HCT116 (cell line): ENCODE measurements around the gene DAPK1. TPM values are rescaled to one million over a fixed set of nuclear protein-coding genes. Genes with fewer than 3 reads are reported as not detected.

Experiments
- ATAC-seq: fragments of 200-7000 bp; cut with Tn5 transposase; 2 replicates; pipeline ENCODE4 v1.9.1; 2020; ENCODE audit warnings: mild to moderate bottlenecking, moderate library complexity
- BruUV-seq: library from RNA; stranded (reverse); fragments of 400-500 nt; replicated peaks from 2 replicates; lab custom pipeline; 2021; lab: Mats Ljungman, UMichigan
- CTCF ChIA-PET: fragments of 300-600 bp; sonication (Branson Sonifier 250); formaldehyde crosslinking; loops from one replicate; lab custom pipeline; 2021; ENCODE audit warnings: antibody characterized with exemption; lab: Charles Lee
- POLR2A ChIA-PET: fragments of 300-600, 350-600 bp; sonication (Branson Sonifier 250); formaldehyde crosslinking; loops from one replicate; lab custom pipeline; 2021; ENCODE audit warnings: antibody characterized with exemption; lab: Charles Lee
- RAD21 ChIA-PET, 2 experiments: fragments of 300-600 bp; sonication (Branson Sonifier 250); formaldehyde crosslinking; loops; one replicate each; lab custom pipeline; 2023; ENCODE audit warnings: low total read pairs in 2 of 2; ENCODE audit not compliant: uncharacterized antibody in 2 of 2, unreplicated experiment in 2 of 2, low non-redundant PET in 1 of 2; lab: Charles Lee
- DNase-seq: peaks from one replicate; pipeline ENCODE4 v3.0.0-alpha.2; 2010; ENCODE audit warnings: low read depth, low spot score
- H2AFZ ChIP-seq: fragments of 200-600 bp; shearing (Covaris generic), sonication (generic); 2 replicates; pipeline ENCODE4 v1.6.1; 2017; ENCODE audit warnings: low read depth, mixed run types, mixed read lengths, antibody characterized with exemption, low read length; ENCODE audit not compliant: poor library complexity, severe bottlenecking
- H3K27ac ChIP-seq: 2 replicates; pipeline ENCODE4 v1.5.1; 2012; ENCODE audit warnings: low read depth, low read length
- H3K27me3 ChIP-seq: fragments of 200-600 bp; sonication (generic); 2 replicates; pipeline ENCODE4 v1.6.1; 2016; ENCODE audit warnings: mixed run types, low read length, mixed read lengths; ENCODE audit not compliant: insufficient read depth
- H3K36me3 ChIP-seq, 2 experiments: fragments of 200-500 bp in 1 of 2; fragments of 200-600 bp in 1 of 2; sonication (Bioruptor generic) in 1 of 2; sonication (generic) in 1 of 2; 2 replicates each; pipeline versions ENCODE4 v1.5.1 to v1.6.1; 2014 to 2016; ENCODE audit warnings: low read length in 2 of 2, inconsistent platforms in 1 of 2, mixed read lengths in 1 of 2, mixed run types in 1 of 2; ENCODE audit not compliant: insufficient read depth in 2 of 2, control insufficient read depth in 1 of 2
- H3K4me1 ChIP-seq, 2 experiments: fragments of 200-600 bp in 1 of 2; sonication (generic) in 1 of 2; 2 replicates each; pipeline versions ENCODE4 v1.5.1 to v1.6.1; 2012 to 2017; ENCODE audit warnings: low read length in 2 of 2, inconsistent platforms in 1 of 2, mild to moderate bottlenecking in 1 of 2, mixed read lengths in 1 of 2, mixed run types in 1 of 2, moderate library complexity in 1 of 2; ENCODE audit not compliant: insufficient read depth in 2 of 2, control insufficient read depth in 1 of 2
- H3K4me2 ChIP-seq: fragments of 200-600 bp; sonication (generic); 2 replicates; pipeline ENCODE4 v1.6.1; 2017; ENCODE audit warnings: mixed run types, low read length, mixed read lengths
- H3K4me3 ChIP-seq, 2 experiments: fragments of 200-600 bp in 1 of 2; sonication (generic) in 1 of 2; replicated peaks in 1 of 2; 2 replicates each; pipeline ENCODE4 v1.5.1; 2011 to 2016; ENCODE audit warnings: low read length in 2 of 2, control low read depth in 1 of 2, low read depth in 1 of 2, mild to moderate bottlenecking in 1 of 2, mixed read lengths in 1 of 2, mixed run types in 1 of 2
- H3K79me2 ChIP-seq: fragments of 200-600 bp; sonication (generic); 2 replicates; pipeline ENCODE4 v1.6.1; 2017; ENCODE audit warnings: mild to moderate bottlenecking, mixed run types, low read length, moderate library complexity, mixed read lengths; ENCODE audit not compliant: insufficient read depth
- H3K9ac ChIP-seq: fragments of 200-600 bp; sonication (generic); 2 replicates; pipeline ENCODE4 v1.6.1; 2016; ENCODE audit warnings: low read length, mixed read lengths
- H3K9me2 ChIP-seq: fragments of 200-600 bp; sonication (generic), shearing (Covaris generic); 2 replicates; pipeline ENCODE4 v1.6.1; 2017; ENCODE audit warnings: mixed run types, mild to moderate bottlenecking, moderate library complexity; ENCODE audit not compliant: insufficient read depth
- H3K9me3 ChIP-seq, 2 experiments: fragments of 200-500 bp in 1 of 2; fragments of 200-600 bp in 1 of 2; sonication (Bioruptor generic) in 1 of 2; sonication (generic) in 1 of 2; 2 replicates each; pipeline ENCODE4 v1.6.1; 2014 to 2017; ENCODE audit warnings: low read length in 2 of 2, mixed read lengths in 2 of 2, inconsistent platforms in 1 of 2, low read depth in 1 of 2, mild to moderate bottlenecking in 1 of 2, mixed run types in 1 of 2, moderate library complexity in 1 of 2; ENCODE audit not compliant: control insufficient read depth in 1 of 2, insufficient read depth in 1 of 2
- H4K20me1 ChIP-seq: fragments of 200-600 bp; sonication (generic), shearing (Covaris generic); 2 replicates; pipeline ENCODE4 v1.6.1; 2017; ENCODE audit warnings: mixed run types, mild to moderate bottlenecking, moderate library complexity; ENCODE audit not compliant: insufficient read depth
- CEBPB ChIP-seq: IDR thresholded peaks from 2 replicates; pipeline ENCODE4 v1.6.1; 2012; ENCODE audit warnings: low read depth
- EGR1 ChIP-seq: IDR thresholded peaks from 2 replicates; pipeline ENCODE4 v1.6.1; 2012; ENCODE audit warnings: low read depth
- EZH2 ChIP-seq: fragments of 200-600 bp; sonication (generic); IDR thresholded peaks from 2 replicates; pipeline ENCODE4 v1.6.1; 2017; ENCODE audit warnings: antibody characterized with exemption, mixed run types
- EZH2phosphoT487 ChIP-seq: fragments of 200-600 bp; IDR thresholded peaks from 2 replicates; pipeline ENCODE4 v1.6.1; 2018; ENCODE audit warnings: antibody characterized with exemption, borderline replicate concordance
- POLR2A ChIP-seq: IDR thresholded peaks from 2 replicates; pipeline ENCODE4 v1.7.0; 2011; ENCODE audit warnings: borderline replicate concordance; ENCODE audit not compliant: insufficient read depth, insufficient read length; ENCODE audit errors: extremely low read depth
- RAD21 ChIP-seq: IDR thresholded peaks from 2 replicates; pipeline ENCODE4 v1.6.1; 2012; ENCODE audit warnings: low read depth, mild to moderate bottlenecking
- SRF ChIP-seq: IDR thresholded peaks from 2 replicates; pipeline ENCODE4 v1.6.1; 2012; ENCODE audit warnings: low read depth
- YY1 ChIP-seq: IDR thresholded peaks from 2 replicates; pipeline ENCODE4 v1.6.1; 2011; ENCODE audit warnings: low read length, low read depth, moderate library complexity, mild to moderate bottlenecking; ENCODE audit not compliant: insufficient replicate concordance; ENCODE audit errors: extremely low read depth
- ZFX ChIP-seq: fragments of 450-650 bp; IDR thresholded peaks from 2 replicates; pipeline ENCODE4 v1.6.1; 2017
- ZNF274 ChIP-seq: fragments of 200-500 bp; sonication (Bioruptor generic); IDR thresholded peaks from 2 replicates; pipeline ENCODE4 v1.6.1; 2014; ENCODE audit warnings: mild to moderate bottlenecking, low read depth, low read length, inconsistent platforms
- intact Hi-C: fragments of 100-400 bp; cut with micrococcal nuclease; formaldehyde crosslinking; loops from 2 replicates; pipeline ENCODE4 v1.10.0; 2022
- total RNA-seq: library from RNA; stranded (reverse); gene quantifications from one replicate; pipeline ENCODE4 v1.2.1, GENCODE V29; 2021; ENCODE audit not compliant: unreplicated experiment
- TF ChIP-seq, protein P1 (sequence below): IDR thresholded peaks from 2 replicates; pipeline ENCODE4 v1.6.1; 2012; ENCODE audit warnings: low read depth
- TF ChIP-seq, protein P2 (sequence below): IDR thresholded peaks from 2 replicates; pipeline ENCODE4 v1.6.1; 2012
- TF ChIP-seq, protein P3 (sequence below), 3 experiments: fragments of 200-600 bp in 1 of 3; sonication (generic) in 1 of 3; IDR thresholded peaks in 2 of 3; conservative IDR thresholded peaks in 1 of 3; 2 replicates each; pipeline ENCODE4 v1.5.1; 2012 to 2017; ENCODE audit warnings: low read depth in 2 of 3, low read length in 2 of 3, antibody characterized with exemption in 1 of 3, borderline replicate concordance in 1 of 3, control low read depth in 1 of 3, mild to moderate bottlenecking in 1 of 3, mixed read lengths in 1 of 3, mixed run types in 1 of 3, moderate library complexity in 1 of 3; ENCODE audit not compliant: insufficient read depth in 1 of 3

DAPK1 gene
- total RNA-seq, 1 experiment from 2014 or later = 5.6 TPM

DNA sequence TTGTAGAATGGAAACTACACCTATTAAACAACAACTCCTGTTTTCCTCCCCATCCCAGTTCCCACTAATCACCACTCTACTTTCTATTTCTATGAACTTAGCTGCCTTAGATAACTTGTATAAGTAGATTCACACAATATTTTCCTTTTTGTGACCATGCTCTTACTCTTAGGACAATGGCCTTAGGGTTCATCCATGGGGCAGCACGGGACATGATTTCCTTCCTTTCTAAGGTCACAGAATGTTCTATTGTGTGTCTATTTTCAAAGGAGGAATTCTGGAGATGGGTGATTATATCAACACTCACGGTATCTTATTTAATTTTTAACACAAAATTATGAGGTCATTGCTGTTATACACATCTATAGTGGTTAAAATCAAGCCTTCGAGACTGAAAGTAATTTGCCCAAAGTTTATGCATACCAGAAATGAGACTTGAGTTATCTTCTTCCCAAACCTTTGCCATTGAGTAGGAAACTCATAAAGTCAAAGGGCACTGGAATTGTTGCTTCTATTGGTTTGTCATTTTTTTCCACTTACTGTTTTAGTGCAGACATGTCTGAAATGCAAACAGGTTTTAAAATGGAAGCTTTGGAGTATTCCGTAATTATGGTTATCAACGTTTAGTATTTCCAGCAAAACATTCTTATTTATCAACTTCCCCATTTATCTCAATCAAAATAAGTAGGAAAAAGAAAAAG is 251.8 kb downstream of the DAPK1 start:
- Histone ChIP-seq H3K4me1 (no peaks in the 10 kb centered on the region), H3K36me3 (no peaks in the 10 kb centered on the region), H3K9me2 (no peaks in the 10 kb centered on the region), H3K9me3 (no peaks in the 10 kb centered on the region), H4K20me1 (no peaks in the 10 kb centered on the region), H3K4me3 (no peak overlapping the region), H3K9ac (no peak overlapping the region), H3K27ac (no peak overlapping the region), H2AFZ (no peak overlapping the region), H3K27me3 (no peaks in the 10 kb centered on the region), H3K4me2 (no peak overlapping the region), H3K79me2 (no peaks in the 10 kb centered on the region)
- intact Hi-C loops = no loop called here
- TF ChIP-seq RAD21 = no peak
- TF ChIP-seq ZNF274 = no peak
- no peak for TF ChIP-seq POLR2A
- TF ChIP-seq SRF = no peak
- TF ChIP-seq EZH2phosphoT487 = no peak
- TF ChIP-seq, protein P1, sequence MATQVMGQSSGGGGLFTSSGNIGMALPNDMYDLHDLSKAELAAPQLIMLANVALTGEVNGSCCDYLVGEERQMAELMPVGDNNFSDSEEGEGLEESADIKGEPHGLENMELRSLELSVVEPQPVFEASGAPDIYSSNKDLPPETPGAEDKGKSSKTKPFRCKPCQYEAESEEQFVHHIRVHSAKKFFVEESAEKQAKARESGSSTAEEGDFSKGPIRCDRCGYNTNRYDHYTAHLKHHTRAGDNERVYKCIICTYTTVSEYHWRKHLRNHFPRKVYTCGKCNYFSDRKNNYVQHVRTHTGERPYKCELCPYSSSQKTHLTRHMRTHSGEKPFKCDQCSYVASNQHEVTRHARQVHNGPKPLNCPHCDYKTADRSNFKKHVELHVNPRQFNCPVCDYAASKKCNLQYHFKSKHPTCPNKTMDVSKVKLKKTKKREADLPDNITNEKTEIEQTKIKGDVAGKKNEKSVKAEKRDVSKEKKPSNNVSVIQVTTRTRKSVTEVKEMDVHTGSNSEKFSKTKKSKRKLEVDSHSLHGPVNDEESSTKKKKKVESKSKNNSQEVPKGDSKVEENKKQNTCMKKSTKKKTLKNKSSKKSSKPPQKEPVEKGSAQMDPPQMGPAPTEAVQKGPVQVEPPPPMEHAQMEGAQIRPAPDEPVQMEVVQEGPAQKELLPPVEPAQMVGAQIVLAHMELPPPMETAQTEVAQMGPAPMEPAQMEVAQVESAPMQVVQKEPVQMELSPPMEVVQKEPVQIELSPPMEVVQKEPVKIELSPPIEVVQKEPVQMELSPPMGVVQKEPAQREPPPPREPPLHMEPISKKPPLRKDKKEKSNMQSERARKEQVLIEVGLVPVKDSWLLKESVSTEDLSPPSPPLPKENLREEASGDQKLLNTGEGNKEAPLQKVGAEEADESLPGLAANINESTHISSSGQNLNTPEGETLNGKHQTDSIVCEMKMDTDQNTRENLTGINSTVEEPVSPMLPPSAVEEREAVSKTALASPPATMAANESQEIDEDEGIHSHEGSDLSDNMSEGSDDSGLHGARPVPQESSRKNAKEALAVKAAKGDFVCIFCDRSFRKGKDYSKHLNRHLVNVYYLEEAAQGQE = no peak
- no peak for TF ChIP-seq ZFX
- TF ChIP-seq CEBPB = no peak
- TF ChIP-seq, protein P2, sequence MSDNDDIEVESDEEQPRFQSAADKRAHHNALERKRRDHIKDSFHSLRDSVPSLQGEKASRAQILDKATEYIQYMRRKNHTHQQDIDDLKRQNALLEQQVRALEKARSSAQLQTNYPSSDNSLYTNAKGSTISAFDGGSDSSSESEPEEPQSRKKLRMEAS = no peak
- no peak for TF ChIP-seq YY1
- TF ChIP-seq EGR1 = no peak
- TF ChIP-seq EZH2 = no peak
- TF ChIP-seq, protein P3, sequence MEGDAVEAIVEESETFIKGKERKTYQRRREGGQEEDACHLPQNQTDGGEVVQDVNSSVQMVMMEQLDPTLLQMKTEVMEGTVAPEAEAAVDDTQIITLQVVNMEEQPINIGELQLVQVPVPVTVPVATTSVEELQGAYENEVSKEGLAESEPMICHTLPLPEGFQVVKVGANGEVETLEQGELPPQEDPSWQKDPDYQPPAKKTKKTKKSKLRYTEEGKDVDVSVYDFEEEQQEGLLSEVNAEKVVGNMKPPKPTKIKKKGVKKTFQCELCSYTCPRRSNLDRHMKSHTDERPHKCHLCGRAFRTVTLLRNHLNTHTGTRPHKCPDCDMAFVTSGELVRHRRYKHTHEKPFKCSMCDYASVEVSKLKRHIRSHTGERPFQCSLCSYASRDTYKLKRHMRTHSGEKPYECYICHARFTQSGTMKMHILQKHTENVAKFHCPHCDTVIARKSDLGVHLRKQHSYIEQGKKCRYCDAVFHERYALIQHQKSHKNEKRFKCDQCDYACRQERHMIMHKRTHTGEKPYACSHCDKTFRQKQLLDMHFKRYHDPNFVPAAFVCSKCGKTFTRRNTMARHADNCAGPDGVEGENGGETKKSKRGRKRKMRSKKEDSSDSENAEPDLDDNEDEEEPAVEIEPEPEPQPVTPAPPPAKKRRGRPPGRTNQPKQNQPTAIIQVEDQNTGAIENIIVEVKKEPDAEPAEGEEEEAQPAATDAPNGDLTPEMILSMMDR (IDR thresholded peaks at IDR 0.05 in 2 of 3, conservative IDR thresholded peaks at IDR 0.05 in 1 of 3; ENCODE audit: borderline replicate concordance in 1 of 3, insufficient read depth in 1 of 3, low read depth in 2 of 3, low read length in 2 of 3) = no peak
- ATAC-seq (no peak), DNase-seq (no peak)
- ChIA-PET RAD21 (no interaction called here), POLR2A (no interaction called here), CTCF (no interaction called here)
- no TSS peak for BruUV-seq
